Central memory CD4-positive, alpha-beta T cell (primary cell): ENCODE measurements around the gene SSH2.
"Not testable (repeated sequence)": the region's sequence is repeated elsewhere in the genome, so short reads cannot be mapped to it uniquely, and the experiment has no call there.

Experiments
- DNase-seq: peaks from one replicate; pipeline ENCODE4 v3.0.0; 2022

The SSH2 gene

DNA sequence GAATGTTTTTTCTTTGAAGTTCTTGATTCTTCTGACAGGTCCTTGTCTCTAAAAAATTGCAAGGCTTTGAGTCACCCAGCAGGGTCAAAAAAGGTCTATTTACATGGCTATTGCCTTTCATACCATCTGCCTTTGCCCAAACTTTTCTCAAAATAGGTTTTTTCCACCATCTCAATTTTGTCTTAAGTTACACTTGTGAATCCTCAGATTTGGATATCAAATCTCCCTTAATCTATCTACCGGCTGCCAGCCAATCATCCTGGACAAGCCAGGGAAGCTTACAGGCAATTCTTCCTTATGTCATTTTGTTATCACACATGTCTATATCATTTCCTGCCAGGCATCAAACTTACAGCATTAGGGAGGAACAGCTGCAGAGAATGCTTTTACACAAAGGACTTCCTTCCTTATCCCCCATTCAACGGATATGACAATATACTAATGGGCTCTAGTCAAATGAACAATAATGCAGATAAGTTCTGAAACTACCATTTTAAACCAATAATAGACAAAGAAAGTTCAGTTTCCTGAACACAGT lies 203.2 kb downstream of the SSH2 start:
- DNase-seq: peak; percentile 46

DNA sequence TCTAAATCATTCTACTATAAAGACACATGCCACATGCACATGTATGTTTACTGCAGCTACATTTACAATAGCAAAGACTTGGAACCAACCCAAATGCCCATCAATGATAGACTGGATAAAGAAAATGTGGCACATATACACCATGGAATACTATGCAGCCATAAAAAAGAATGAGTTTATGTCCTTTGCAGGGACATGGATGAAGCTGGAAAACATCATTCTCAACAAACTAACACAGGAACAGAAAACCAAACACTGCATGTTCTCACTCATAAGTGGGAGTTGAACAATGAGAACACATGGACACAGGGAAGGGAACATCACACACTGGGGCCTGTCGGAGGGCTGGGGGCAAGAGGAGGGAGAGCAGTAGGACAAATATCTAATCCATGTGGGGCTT lies 204.6 kb downstream of the SSH2 start:
- DNase-seq: not testable (repeated sequence)

DNA sequence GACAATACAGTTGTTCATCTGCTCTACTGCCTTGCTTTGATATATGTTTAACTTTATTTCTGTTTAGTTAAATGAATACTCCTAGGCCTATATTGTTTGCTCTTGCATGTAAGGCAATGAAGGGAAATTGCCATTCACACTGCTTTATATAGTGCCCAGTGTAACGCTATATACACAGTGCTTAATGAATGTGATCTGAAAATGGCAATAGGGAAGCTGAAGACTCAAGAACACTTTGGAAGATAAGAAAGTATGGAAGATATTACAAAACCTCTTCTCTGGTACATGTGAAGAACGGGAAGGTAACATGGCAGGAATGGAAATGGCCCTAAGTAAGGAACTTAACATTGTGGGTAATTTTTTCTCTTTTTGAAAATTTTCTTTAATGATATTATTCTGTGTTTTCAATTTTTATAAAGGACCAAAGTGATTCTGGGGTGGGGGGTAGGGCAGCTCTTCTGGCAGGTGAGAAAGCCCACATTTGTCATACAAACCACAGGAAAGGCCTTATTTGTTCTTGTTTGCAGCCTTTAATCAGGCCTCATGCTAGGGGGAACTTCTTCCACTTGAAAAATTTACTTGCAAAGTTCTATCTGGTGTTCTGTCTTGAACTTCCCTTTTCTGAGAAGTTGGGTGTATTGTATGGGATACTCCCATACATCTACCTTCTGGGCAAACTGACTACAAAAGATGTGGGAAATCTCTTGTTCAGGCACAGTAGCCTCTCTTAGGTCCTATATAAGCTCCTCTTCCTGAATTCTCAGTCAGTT lies 206.6 kb downstream of the SSH2 start:
- peak; percentile 24 for DNase-seq

DNA sequence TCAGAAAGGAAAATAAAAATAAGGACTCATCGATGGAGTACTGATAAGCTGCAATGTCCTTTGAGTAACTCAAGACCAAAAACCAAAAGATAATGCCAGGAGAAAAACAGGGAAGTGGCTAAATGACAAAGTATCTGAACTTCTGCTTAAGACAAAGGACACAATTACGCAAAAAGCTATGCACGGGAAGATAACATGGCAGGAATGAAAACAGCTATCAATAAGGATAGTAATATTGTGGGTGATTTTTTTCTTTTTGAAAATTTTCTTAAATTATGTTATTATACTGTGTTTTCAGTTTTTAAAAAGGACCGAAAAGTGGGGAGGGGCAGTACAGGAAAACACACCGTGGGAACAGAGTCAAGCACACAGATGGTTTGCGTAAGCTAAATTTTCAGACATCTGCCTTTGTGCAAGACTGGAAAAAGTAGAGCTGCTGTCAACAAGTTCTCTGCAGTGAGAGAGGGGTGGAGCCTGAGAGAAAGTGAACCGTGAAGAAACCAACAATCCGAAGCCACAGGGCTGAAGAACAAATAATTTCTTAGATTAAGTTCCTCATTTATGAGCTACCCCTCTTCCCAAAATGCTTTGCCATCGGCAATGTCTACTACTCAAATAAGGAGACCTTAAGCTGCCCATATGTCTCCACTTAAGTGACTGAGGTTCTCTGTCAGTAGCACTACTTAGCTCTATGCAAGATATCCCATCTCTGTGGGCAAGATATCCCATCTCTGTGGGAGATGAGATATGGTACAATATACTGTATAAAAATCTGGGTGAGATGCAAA lies 207.4 kb downstream of the SSH2 start:
- peak; percentile 55 for DNase-seq

DNA sequence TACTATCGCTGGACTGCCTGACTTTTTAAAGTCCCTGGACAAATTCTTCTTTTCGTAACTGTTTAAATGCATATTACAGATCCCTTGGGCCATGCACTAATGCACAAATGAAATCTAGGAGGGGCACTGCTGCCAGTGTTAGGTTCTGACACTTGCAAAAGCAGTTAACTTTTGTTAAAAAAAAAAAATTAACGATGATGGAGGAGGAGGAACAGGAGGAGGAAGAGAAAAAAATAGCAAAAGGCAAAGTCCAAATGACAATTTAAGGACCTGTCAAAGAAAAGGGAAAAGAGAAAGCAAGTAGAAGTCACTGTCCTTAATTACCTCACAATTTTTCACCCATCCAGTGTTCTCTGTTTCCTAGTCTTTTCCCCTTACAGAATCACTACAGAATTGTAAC lies 209.5 kb downstream of the SSH2 start:
- DNase-seq: no peak

DNA sequence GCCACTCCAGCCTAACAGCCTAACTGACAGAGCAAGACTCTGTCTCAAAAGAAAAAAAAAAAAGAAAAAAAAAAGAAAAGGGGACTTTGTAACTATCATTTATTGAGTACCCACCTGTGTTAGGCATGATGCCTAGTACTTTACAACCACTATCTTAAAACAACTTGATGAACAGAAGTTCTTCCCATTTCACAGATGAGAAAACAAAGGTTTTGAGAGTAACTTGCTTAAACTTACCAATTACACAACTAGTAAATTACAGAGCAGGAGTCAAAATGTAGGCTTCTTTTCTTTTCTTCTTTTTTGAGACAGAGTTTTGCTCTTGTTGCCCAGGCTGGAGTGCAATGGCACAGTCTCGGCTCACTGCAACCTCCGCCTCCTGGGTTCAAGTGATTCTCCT lies 210.6 kb downstream of the SSH2 start:
- DNase-seq: no peak

DNA sequence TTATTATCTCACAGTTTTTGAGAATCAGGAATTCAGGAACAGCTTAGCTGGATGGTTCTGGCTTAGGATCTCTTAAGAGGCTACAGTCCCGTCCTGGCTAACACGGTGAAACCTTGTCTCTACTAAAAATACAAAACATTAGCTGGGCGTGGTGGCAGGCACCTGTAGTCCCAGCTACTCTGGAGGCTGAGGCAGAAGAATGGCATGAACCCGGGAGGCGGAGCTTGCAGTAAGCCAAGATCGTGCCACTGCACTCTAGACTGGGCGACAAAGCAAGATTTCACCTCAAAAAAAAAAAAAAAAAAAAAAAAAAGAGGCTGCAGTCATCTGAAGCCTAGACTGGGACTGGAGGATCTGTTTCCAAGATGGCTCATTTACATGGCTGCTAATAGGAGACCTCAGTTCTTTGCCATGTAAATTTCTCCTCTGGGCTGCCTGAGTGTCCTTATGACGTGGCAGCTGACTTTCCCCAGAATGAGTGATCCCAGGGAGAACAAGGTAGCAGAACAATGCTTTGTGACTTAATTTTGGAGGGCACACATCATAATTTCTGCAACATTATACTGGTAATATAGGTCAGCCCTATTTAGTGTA lies 211.5 kb downstream of the SSH2 start:
- no peak for DNase-seq

DNA sequence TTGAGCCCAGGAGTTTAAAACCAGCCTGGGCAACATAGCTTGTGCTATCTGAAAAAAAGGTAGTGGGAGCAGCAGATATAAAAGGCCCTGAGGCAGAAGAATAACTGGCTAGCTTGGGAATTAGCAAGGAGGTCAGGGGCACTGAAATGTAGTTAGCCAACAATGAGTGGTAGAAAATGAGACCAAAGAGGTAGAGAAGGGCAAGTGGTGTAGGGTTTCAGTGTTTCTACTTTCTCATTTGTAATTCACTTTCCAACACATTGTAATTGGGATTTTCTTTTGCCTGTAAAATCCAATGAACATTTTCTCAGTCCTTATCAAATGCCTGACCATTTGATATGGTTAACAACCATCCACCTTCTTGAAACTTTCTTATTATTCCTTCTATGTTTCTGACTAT lies 212.2 kb downstream of the SSH2 start:
- no peak for DNase-seq

DNA sequence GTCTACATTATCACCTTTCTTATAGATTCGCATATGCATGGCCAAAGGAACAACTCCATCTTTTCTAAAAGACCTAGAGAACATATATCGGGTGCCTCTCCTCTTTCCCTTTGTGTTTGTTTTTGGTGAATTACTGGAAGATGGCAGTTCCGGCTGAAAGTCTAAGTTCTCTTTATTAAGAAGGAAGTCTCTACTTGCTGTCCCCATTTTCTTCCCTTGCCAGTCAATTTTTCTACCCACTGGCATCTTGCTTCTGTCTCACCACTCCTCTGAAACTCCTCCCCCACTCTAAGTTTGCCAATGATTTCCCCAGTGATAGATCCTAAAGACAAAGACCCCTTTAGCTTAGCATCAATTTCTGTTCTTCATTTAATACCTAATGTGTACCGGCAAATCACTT lies 213.5 kb downstream of the SSH2 start:
- no peak for DNase-seq

DNA sequence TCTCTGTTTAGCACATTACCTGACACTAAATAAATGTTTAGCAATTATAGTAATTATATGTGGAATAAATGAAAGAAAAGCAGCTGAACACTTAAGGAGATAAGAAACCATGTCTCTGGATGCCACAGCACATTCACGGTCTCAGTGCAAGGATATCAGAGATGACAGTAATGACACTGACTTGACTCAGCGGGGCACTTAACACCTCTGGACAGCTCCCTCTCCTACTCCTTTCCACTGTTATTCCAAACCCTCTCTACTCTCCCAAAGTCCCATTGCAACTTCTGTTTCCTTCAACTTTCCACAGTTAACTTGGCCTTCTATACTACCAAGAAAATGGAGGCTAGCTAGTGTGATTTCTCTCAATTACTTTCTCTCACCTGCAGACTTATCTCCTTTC lies 214.3 kb downstream of the SSH2 start:
- no peak for DNase-seq

DNA sequence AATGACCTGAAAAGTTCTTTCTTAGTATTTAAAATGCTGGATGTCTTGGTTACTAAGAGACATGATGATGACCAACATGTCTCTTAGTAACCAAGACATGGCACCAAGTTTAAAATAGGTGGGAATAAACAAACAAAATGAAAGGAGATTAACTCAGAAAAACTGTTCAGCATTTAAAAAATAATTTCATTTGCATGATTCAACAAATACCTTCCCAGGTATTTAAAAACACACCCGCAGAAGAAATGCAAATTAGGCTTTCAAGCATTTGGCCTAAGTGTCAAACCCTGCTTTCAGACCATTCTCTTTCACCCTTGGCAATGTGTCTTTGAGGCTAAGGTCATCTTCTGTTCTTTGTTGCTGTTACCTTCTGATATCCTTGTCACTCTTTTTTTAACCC lies 215.9 kb downstream of the SSH2 start:
- no peak for DNase-seq

DNA sequence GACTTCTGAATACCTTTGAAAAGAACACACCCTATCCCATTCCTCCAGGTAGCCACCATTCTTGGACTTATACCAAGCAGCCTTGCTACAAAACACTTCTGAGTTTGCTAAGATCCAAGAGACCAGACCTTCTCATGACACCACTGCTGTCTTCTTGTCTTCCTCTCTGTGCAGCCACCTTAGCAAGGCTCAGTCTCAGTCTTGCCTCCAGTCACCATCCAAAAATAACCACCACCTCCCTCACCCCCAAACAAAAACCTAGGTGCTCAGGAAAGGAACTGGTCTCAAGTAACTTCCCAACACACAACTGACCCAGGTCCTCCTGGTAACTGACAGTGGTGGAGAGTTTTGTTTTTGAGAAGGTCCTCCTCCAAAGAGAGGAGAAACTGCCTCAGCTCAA lies 216.4 kb downstream of the SSH2 start:
- no peak for DNase-seq

DNA sequence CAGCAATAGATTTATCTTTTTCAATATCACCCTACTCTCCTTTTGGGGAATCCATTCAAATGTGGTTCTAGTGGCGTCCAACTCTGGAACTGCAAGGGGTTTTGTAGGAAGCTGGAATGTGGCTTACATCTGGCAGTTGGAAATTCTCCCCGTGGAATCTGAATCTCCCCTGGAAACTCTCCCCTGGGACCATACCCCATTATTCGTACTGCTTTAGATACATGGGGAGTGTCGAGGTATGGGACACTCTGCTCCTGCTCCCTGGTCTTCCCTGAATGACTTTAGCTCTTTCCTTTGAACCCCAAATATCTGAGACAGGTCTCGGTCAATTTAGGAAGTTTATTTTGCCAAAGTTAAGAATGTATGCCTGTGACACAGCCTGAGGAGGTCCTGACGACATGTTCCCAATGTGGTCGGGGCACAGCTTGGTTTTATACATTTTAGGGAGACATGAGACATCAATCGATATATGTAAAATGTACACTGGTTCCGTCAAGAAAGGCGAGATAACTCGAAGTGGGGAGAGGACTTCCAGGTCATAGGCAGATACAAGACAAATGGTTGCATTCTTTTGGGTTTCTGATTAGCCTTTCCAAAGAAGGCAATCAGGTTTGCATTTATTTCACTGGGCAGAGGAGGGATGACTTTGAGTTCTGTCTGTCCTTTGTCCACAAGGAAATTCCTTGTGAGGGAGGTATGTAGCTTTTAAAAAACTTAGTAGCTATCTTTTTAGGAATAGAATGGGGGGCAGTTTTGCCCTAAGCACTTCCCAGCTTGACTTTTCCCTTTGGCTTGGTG lies 218.2 kb downstream of the SSH2 start:
- no peak for DNase-seq

DNA sequence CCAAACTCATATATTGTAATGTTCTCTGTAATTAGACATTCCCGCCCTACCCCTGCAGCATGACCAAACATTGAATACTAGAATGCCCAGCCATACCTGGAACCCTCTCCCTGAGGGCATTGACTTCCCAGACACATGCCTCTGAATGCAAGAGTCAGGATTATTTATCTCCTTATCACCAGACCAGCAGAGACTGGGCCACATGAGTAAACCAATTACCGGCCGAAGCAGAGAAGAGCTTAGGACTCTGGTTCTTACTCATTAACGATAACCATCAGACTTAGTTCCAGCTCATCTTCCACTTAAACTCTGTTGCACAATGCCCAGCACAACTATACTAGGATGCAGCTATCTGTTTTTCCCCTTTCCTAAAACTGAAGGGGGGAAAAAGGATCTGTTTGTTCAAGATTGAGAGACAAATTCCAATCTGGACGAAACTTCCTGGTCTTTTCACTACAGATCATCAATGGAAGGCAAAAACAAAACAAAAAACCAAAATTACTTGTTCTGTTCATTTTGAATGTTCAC lies 219.1 kb downstream of the SSH2 start:
- no peak for DNase-seq

DNA sequence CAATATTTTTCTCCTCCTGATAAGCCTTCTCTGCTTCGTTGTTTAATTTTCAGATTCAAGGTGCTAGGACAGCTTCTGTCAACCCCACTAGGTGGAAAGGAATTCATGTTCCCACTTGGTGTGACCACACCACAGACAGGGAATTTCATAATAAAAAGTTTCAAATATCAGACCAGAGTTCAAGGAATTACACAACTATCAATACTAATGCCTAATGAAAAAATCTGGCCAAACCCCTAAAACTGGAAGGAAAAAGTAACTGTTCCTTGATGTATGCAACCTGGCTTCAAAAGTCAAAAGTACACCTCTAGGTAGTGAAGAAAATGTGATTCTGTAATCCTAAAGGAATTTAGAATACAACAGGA lies 219.5 kb downstream of the SSH2 start:
- DNase-seq: no peak

DNA sequence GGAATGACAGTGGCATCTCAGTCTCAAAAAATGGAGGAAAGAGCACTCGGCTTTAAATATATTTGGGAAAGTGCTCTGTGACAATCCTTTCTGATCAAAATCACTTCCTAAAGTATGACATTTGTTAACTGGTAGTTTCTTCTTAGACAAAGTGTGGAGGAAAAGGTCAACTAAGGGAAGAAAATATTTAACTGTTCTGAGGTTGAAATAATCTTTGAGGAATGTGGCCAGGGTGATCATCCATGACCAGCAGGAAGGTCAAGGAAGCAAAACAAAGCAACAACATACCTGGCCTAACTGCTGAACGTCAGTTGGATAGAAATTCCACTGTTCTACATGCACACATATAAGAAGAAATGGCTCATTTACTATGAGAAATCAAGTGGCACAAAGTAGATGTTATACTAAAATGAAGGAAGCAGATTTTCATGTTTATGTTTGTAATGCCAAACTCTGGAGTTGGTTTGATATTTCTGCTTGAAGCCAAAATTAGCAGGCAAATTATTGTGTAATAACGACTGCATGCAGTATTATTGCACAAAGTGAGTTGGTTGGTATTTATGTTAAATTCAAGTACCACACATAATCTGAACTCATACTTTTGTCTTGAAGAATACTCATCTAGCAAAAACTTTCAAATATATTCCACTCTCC lies 220.0 kb downstream of the SSH2 start:
- DNase-seq: no peak

DNA sequence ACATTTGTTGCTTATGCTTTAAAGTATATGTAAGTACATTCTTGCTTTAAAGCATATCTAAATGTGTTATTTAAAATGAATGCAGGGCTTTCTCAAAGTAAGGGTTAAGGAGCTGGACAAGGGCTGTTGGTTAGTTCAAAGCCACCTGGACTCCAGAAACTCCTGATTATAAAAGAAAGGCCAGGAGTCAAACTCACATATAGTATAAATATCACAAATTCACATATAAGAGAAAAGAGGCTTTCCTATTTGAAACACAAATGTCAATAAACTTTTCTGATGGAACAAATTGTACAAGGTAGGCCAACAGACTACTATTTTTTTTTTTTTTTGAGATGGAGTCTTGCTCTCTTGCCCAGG lies 222.8 kb downstream of the SSH2 start:
- no peak for DNase-seq

DNA sequence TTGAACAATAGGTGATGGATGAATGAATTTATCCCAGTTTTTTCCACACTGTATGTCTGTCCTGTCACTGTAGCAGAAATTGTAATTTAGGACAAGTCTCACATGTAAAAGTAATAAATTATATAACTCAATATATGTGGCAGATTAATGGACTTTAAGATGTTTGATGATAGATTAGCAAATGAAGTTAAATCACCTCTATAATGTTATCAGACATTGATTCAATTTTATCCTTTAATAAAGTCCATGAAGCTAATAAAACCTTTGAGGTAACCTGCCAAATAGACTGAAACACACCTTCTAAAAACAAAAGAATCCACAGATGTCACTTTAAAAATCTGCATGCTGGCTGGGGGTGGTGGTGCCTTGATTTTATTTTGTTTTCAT lies 224.0 kb downstream of the SSH2 start:
- no peak for DNase-seq

DNA sequence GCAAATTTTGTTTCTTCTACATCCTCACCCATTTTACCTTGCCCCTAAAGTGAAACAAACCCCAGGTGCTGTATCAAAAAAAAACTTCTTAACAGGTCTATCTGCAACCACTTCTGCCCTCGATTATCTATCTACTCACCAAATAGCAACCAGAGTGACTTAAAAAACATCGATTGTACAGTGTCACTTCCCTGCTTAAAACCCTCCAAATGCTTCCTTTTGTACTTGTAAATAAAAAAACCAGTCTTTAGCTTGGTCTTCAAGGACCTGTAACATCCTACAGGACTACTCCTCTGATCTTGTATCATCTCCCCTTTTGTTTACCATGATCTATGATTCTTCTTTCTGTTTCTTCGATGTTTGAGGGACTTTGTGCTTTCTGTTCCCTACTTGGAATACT lies 224.6 kb downstream of the SSH2 start:
- peak; percentile 19 for DNase-seq

DNA sequence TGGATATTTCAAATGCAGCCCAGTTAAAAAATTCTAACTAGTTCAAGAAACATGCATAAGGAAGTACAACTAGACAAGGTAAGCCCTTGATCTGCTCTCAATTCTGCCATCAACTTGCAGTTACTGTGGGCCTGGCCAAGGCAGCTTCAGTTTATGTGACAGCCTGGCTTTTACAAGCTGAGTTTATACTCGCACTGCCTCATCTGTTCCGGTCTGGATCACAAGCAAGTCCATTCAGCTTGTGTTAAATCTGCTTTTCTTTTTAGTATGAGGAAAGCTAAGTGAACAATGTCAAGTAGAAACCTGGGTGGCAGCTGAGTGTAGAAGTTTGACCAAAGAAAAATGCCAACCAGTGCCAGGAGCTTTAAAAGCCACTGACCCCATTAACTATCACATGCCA lies 230.7 kb downstream of the SSH2 start:
- no peak for DNase-seq

DNA sequence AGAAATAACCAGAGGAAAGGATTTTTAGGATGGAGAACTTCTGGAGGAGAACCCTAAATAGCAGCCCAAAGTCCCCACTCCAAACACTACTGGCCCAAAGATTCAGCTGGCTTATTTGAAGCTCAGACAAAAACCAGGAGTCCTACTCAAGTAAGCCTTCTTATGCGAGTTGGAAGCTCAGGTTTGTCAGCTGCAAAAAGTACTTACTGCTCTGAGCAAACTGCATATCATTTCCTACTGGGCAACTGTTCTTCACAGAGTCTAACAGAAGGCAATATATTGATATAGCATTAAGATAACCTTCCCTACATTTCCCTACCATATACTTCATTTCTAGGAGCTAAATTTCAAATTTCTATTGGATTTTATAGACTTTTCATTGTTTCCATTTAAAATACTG lies 231.2 kb downstream of the SSH2 start:
- DNase-seq: no peak

DNA sequence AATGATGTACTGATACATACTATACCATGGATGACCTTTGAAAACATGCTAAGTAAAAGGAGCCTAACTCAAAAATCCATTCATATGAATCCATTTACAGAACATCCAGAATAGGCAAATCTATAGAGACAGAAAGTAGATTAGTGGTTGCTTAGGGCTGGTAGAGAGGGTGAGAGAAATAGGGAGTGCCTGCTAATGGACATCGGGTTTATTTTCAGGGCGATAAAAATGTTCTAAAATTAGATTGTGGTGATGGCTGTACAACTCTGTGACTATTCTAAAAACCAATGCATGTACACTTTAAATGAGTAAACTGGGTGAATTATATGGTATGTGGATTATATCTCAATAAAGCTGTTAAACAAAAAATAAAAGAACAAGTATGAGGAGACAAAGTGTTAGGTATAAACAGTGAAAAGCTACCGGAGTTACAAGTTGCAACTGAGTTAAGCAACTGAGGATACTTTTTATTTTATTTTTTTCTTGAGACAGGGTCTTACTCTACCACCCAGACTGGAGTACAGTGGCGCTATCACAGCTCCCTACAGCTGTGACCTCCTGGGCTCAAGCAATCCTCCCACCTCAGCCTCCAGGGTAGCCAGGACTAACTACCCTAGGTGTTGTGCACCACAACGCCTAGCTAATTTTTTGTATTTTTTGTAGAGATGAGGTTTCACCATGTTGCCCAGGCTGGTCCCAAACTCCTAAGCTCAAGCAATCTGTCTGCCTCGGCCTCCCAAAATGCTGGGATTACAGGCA lies 231.8 kb downstream of the SSH2 start:
- DNase-seq: no peak
